ENCODE measurements around the gene NPEPPS. TPM values are rescaled to one million over a fixed set of nuclear protein-coding genes. Genes with fewer than 3 reads are reported as not detected.

NPEPPS gene
- total and polyA plus RNA-seq, 2 of the 13 experiments (the other 11 are each of a cell fraction or from before 2014, with no cell fraction given) = 53.5 to 127 TPM

GRCh38 chr17:47620503-47621245 is 89.8 kb downstream of the NPEPPS start (continued):
- TF ChIP-seq SOX13 (IDR thresholded peaks at IDR 0.05) (peak; percentile 83; the same call in 1 of the 2 replicates), SOX13 (CRISPR knock-in tag; conservative IDR thresholded peaks at IDR 0.05 in 1 of 2, IDR thresholded peaks at IDR 0.05 in 1 of 2) (peak in 1 of 2 experiments; percentile 87; a peak in 2 of 4 replicates), ZNF557 (CRISPR knock-in tag; IDR thresholded peaks at IDR 0.05) (no peak), ZNF83 (CRISPR knock-in tag; IDR thresholded peaks at IDR 0.05; ENCODE audit: borderline replicate concordance) (no peak), EP300 (IDR thresholded peaks at IDR 0.05; ENCODE audit: low read depth in 2 of 2, low read length in 2 of 2) (peak in 1 of 2 experiments; percentile 39; a peak in 1 of 4 replicates), EP300 (CRISPR knock-in tag; IDR thresholded peaks at IDR 0.05; ENCODE audit: borderline replicate concordance) (no peak), KAT2B (IDR thresholded peaks at IDR 0.05; ENCODE audit: borderline replicate concordance, low read depth, low read length) (peak; percentile 53; the same call in 1 of the 2 replicates), ONECUT2 (CRISPR knock-in tag; IDR thresholded peaks at IDR 0.05) (peak; percentile 94), HNF1A (IDR thresholded peaks at IDR 0.05; ENCODE audit: low read depth) (peak; percentile 58; the same call in 1 of the 2 replicates), HNF1A (CRISPR knock-in tag; IDR thresholded peaks at IDR 0.05; ENCODE audit: borderline replicate concordance) (no peak), KLF13 (CRISPR knock-in tag; IDR thresholded peaks at IDR 0.05) (no peak), ATF3 (CRISPR knock-in tag; IDR thresholded peaks at IDR 0.05) (peak; percentile 42; the same call in 1 of the 2 replicates), KMT2A (CRISPR knock-in tag; IDR thresholded peaks at IDR 0.05) (no peak), HDAC6 (IDR thresholded peaks at IDR 0.05; ENCODE audit: low read depth, low read length) (no peak), ARID3A (IDR thresholded peaks at IDR 0.05; ENCODE audit: low read depth, low read length) (peak; percentile 88), CREBL2 (CRISPR knock-in tag; IDR thresholded peaks at IDR 0.05; ENCODE audit: borderline replicate concordance) (no peak), TFAP4 (IDR thresholded peaks at IDR 0.05; ENCODE audit: borderline replicate concordance, low read depth) (peak; percentile 88; the same call in 1 of the 2 replicates), TBX2 (CRISPR knock-in tag; IDR thresholded peaks at IDR 0.05; ENCODE audit: borderline replicate concordance) (peak; percentile 89), AKAP8 (CRISPR knock-in tag; IDR thresholded peaks at IDR 0.05) (no peak), HMG20A (CRISPR knock-in tag; IDR thresholded peaks at IDR 0.05; ENCODE audit: borderline replicate concordance) (peak; percentile 68; the same call in 1 of the 2 replicates), FOSL2 (CRISPR knock-in tag; IDR thresholded peaks at IDR 0.05) (peak; percentile 87)
